Body of pancreas (tissue), 4 donors: ENCODE data around the gene CLECL1. TPM values are rescaled to one million over a fixed set of nuclear protein-coding genes. Genes with fewer than 3 reads are reported as not detected.
"Not testable (repeated sequence)": the region's sequence is repeated elsewhere in the genome, so short reads cannot be mapped to it uniquely, and the experiment has no call there.

Experiments used
- ATAC-seq: fragments of 150-250 bp; one replicate; pipeline ENCODE4 v1.9.1; 2016
- DNase-seq, 4 donors: peaks; one replicate each; pipeline ENCODE4 v3.0.0-alpha.2; 2019
- H3K27ac ChIP-seq, 4 donors: fragments of 200-600 bp; sonication (generic); 1 replicate in 3 of 4; 2 replicates in 1 of 4; pipeline versions ENCODE4 v1.5.1 to v1.6.1; 2016 to 2019; ENCODE audit warnings: mild to moderate bottlenecking in 1 of 4, mixed read lengths in 1 of 4, moderate library complexity in 1 of 4
- H3K27me3 ChIP-seq, 2 donors: fragments of 200-600 bp; sonication (generic); one replicate each; pipeline ENCODE4 v1.6.0; 2016; ENCODE audit warnings: mild to moderate bottlenecking in 1 of 2
- H3K36me3 ChIP-seq, 2 donors: fragments of 200-600 bp; sonication (generic); replicated peaks in 1 of 2; 2 replicates each; pipeline ENCODE4 v1.5.1; 2016; ENCODE audit warnings: low read depth in 2 of 2; ENCODE audit not compliant: insufficient read depth in 1 of 2
- H3K4me1 ChIP-seq: fragments of 200-600 bp; sonication (generic); one replicate; pipeline ENCODE4 v1.6.0; 2016
- H3K4me3 ChIP-seq, 2 donors: fragments of 200-600 bp; sonication (generic); 1 replicate in 1 of 2; 2 replicates in 1 of 2; pipeline ENCODE4 v1.5.1; 2016 to 2019
- H3K9me3 ChIP-seq, 3 donors: fragments of 200-600 bp; sonication (generic); 1 replicate in 2 of 3; 2 replicates in 1 of 3; pipeline ENCODE4 v1.5.1; 2016
- POLR2A ChIP-seq, 3 donors: fragments of 450-650 bp; IDR thresholded peaks; one replicate each; pipeline ENCODE4 v1.6.1; 2016; ENCODE audit warnings: antibody characterized with exemption in 3 of 3, mild to moderate bottlenecking in 2 of 3
- WGBS, 2 donors: methylation state at CpG; one replicate each; pipeline ENCODE4 v1.1.5; 2017; 5-methylcytosine and 5-hydroxymethylcytosine counted together
- intact Hi-C: fragments of 100-400 bp; cut with DNase I; formaldehyde crosslinking; loops from one replicate; pipeline ENCODE4 v1.15.1; 2023
- total RNA-seq, 2 donors: library from RNA; depleted of rRNA; stranded (reverse); fragments of >200 nt; gene quantifications; one replicate each; pipeline ENCODE4 v1.1.0, GENCODE V29; 2016
- TF ChIP-seq, protein P1 (sequence below), 7 experiments: fragments of 450-650 bp in 4 of 7; fragments of 200-600 bp in 3 of 7; sonication (generic) in 3 of 7; IDR thresholded peaks; one replicate each; pipeline ENCODE4 v1.5.1; 2016 to 2019; ENCODE audit warnings: antibody characterized with exemption in 7 of 7

The CLECL1 gene
- total RNA-seq, 2 donors from 2014 or later: not detected

DNA sequence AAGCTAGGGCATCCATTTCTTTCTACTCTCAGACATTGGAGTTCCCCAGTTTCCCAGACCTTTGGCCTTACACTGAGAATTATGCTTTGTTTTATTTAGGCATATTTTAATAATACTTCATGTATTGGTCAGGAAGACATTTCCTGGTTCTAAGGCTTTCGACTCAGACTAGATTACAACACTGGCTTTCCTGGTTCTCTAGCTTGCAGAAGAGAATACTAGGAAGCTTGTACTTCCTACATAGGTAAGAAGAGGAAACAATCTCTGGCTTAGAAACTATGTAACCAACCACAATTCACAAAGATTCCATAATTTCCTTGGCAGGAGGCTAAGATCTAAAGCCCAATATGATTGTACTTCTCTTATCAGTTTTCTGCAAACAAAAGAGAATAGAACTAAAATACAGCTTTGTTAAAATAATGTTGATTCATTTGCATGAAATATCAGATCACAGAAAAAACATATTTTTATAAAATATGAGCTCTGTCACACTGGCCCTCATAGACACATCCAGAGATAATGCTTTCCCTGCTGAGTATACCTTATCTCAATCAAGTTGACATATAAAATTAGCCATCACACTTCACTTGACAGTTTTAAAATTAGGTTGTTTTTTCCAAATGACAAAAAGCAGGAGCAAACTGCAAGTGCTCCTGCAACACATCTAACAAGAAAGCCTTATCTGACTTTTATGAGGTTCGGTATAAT is 32.8 kb downstream of the CLECL1 start:
- Histone ChIP-seq H3K36me3 (no peaks in the 10 kb centered on the region), H3K4me1 (no peaks in the 10 kb centered on the region), H3K27me3 (no peaks in the 10 kb centered on the region), H3K9me3 (no peaks in the 10 kb centered on the region), H3K27ac (peak overlapping the region in 1 of 4 donors; percentile 23), H3K4me3 (no peak overlapping the region)
- DNase-seq (no peak), ATAC-seq (no peak)
- intact Hi-C loops: loop anchor here (10.0 kb wide), 1 partner anchor 65 kb away; no protein-coding TSS in a partner anchor
- no peak for TF ChIP-seq POLR2A (IDR thresholded peaks at IDR 0.05)
- TF ChIP-seq, protein P1, sequence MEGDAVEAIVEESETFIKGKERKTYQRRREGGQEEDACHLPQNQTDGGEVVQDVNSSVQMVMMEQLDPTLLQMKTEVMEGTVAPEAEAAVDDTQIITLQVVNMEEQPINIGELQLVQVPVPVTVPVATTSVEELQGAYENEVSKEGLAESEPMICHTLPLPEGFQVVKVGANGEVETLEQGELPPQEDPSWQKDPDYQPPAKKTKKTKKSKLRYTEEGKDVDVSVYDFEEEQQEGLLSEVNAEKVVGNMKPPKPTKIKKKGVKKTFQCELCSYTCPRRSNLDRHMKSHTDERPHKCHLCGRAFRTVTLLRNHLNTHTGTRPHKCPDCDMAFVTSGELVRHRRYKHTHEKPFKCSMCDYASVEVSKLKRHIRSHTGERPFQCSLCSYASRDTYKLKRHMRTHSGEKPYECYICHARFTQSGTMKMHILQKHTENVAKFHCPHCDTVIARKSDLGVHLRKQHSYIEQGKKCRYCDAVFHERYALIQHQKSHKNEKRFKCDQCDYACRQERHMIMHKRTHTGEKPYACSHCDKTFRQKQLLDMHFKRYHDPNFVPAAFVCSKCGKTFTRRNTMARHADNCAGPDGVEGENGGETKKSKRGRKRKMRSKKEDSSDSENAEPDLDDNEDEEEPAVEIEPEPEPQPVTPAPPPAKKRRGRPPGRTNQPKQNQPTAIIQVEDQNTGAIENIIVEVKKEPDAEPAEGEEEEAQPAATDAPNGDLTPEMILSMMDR (IDR thresholded peaks at IDR 0.05): no peak
- 60 to 61% methylated on average over 2 of the region's 2 CpGs for WGBS, 2 donors

DNA sequence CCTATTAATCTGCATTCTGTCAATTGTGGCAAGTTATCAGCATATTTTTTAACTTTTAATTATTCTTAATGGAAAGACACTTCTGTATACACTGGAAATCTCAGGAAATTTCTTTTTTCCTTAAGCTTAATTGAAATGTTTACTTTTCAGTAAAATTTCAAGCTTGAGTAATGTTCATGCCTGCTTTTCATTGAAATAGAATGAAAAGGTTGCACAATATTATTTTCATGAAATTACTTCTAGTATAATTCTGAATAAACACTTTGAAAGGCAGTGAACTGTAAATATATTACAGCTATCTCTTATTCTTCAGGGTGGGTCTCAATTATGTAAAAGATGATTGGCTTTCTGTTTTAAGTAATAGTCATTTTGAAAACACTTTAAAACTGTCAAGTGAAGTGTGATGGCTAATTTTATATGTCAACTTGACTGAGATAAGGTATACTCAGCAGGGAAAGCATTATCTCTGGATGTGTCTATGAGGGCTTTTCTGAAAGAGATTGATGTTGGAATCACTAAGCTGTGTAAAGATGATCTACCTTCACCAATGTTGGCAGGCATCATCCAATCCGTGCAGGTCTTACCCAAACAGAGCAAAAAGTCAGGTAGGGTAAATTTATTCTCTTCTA is 33.5 kb downstream of the CLECL1 start:
- DNase-seq (no peak), ATAC-seq (no peak)
- intact Hi-C loops: no loop called here
- Histone ChIP-seq H3K9me3 (no peaks in the 10 kb centered on the region), H3K4me3 (no peak overlapping the region), H3K36me3 (no peaks in the 10 kb centered on the region), H3K27ac (peak overlapping the region in 1 of 4 donors; percentile 23), H3K27me3 (no peaks in the 10 kb centered on the region), H3K4me1 (no peaks in the 10 kb centered on the region)
- WGBS, 2 donors: 52 to 64% methylated on average over 1 of the region's 1 CpG
- TF ChIP-seq, protein P1 (IDR thresholded peaks at IDR 0.05): no peak
- no peak for TF ChIP-seq POLR2A (IDR thresholded peaks at IDR 0.05)

DNA sequence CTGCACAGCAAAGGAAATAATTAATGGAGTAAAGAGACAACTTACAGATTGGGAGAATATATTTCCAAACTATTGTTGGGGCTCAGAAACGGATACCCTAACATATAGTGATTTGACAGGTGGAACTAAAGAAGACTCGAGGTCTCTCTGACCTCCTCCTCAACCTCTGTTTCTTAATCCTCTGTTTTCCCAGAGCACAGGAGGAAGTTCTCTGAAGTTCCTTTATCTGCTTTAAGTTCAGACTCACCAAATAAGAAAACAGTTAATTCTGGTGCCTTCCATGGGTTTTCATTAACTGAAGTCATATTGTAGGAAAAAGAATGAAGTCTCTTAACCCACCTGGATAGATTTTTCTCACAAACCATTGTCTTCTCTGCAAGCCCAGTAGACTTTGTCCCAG is 34.2 kb downstream of the CLECL1 start:
- TF ChIP-seq, protein P1 (IDR thresholded peaks at IDR 0.05): no peak
- no peak for TF ChIP-seq POLR2A (IDR thresholded peaks at IDR 0.05)
- H3K4me3 ChIP-seq: no peak overlapping the region
- WGBS, 2 donors: 64 to 73% methylated on average over 2 of the region's 2 CpGs
- H3K27me3 ChIP-seq: no peaks in the 10 kb centered on the region
- ATAC-seq (no peak), DNase-seq (no peak)
- no peak overlapping the region for H3K27ac ChIP-seq
- no peaks in the 10 kb centered on the region for H3K36me3 ChIP-seq
- no peaks in the 10 kb centered on the region for H3K9me3 ChIP-seq
- H3K4me1 ChIP-seq: no peaks in the 10 kb centered on the region
- intact Hi-C loops: no loop called here

DNA sequence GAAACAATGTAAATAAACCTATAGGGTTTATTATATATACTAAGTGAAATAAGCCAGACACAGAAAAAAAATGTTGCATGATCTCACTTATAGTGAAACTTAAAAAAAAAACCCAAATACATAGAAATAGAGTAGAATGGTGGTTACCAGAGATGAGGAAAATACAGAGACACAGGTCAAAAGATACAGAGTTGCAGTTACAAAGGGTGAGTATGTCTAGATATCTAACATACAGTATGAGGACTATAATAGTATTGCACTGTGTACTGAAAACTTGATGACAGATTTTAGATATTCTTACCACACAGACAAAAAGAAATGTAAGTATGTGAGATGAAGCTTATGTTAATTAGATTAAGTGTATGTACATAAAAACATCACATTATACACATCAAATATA is 35.3 kb downstream of the CLECL1 start:
- H3K4me1 ChIP-seq: no peaks in the 10 kb centered on the region
- intact Hi-C loops: no loop called here
- no peak overlapping the region for H3K4me3 ChIP-seq
- H3K36me3 ChIP-seq: no peaks in the 10 kb centered on the region
- no peaks in the 10 kb centered on the region for H3K27me3 ChIP-seq
- DNase-seq: no peak
- no peak for ATAC-seq
- no peak overlapping the region for H3K27ac ChIP-seq
- H3K9me3 ChIP-seq: no peaks in the 10 kb centered on the region
- TF ChIP-seq, protein P1 (IDR thresholded peaks at IDR 0.05): no peak
- no peak for TF ChIP-seq POLR2A (IDR thresholded peaks at IDR 0.05)

DNA sequence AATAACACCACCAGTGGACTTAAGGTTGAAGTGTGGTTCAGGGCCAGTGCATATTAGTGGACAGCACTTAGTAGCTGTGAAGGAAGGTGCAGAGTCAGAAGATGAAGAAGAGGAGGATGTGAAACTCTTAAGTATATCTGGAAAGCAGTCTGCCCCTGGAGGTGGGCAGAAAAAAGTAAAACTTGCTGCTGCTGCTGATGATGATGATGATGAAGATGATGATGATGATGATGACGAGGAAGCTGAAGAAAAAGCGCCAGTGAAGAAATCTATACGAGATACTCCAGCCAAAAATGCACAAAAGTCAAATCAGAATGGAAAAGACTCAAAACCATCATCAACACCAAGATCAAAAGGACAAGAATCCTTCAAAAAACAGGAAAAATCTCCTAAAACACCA is 37.2 kb downstream of the CLECL1 start:
- H3K36me3 ChIP-seq, H3K4me1 ChIP-seq, H3K4me3 ChIP-seq, H3K27ac ChIP-seq, H3K27me3 ChIP-seq, ATAC-seq, H3K9me3 ChIP-seq, DNase-seq, intact Hi-C loops: not testable (repeated sequence)
- 88 to 94% methylated on average over 3 of the region's 3 CpGs for WGBS, 2 donors

DNA sequence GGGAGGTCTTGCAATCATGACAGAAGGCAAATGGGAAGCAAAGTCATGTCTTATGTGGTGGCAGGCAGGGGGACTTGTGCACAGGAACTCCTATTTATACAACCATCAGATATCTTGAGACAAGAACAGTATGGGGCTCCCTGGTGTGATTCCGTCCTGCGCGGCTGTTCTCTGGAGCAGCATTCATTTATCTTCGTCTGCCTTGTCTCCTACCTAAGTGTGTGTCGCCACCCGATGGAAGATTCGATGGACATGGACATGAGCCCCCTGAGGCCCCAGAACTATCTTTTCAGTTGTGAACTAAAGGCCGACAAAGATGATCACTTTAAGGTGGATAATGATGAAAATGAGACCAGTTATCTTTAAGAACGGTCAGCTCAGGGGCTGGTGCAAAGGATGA is 37.7 kb downstream of the CLECL1 start:
- H3K27ac ChIP-seq, H3K27me3 ChIP-seq, DNase-seq, H3K4me3 ChIP-seq, H3K36me3 ChIP-seq, H3K4me1 ChIP-seq, intact Hi-C loops, H3K9me3 ChIP-seq, ATAC-seq: not testable (repeated sequence)
- 95 to 97% methylated on average over 9 of the region's 9 CpGs for WGBS, 2 donors
